Spleen (tissue), 11 donors: ENCODE results near the gene MYO1A. TPM values are rescaled to one million over a fixed set of nuclear protein-coding genes. Genes with fewer than 3 reads are reported as not detected.

ENCODE experiments used
- DNase-seq: peaks from one replicate; pipeline ENCODE4 v3.0.0-alpha.2; 2020
- H3K27ac ChIP-seq, 8 donors: fragments of 200-600 bp; sonication (generic) in 7 of 8; 1 replicate in 4 of 8; 2 replicates in 4 of 8; pipeline versions ENCODE4 v1.5.0 to v1.8.0; 2016 to 2021; ENCODE audit warnings: inconsistent platforms in 4 of 8, mild to moderate bottlenecking in 4 of 8, moderate library complexity in 1 of 8
- H3K27me3 ChIP-seq, 7 donors: fragments of 200-600 bp; sonication (generic) in 6 of 7; replicated peaks in 1 of 7; 1 replicate in 4 of 7; 2 replicates in 3 of 7; pipeline versions ENCODE4 v1.5.0 to v1.8.0; 2016 to 2021; ENCODE audit warnings: inconsistent platforms in 3 of 7, mild to moderate bottlenecking in 1 of 7
- H3K36me3 ChIP-seq, 6 donors: fragments of 200-600 bp; sonication (generic) in 5 of 6; 1 replicate in 4 of 6; 2 replicates in 2 of 6; pipeline versions ENCODE4 v1.5.0 to v1.8.0; 2016 to 2021; ENCODE audit warnings: inconsistent platforms in 2 of 6
- H3K4me1 ChIP-seq, 6 donors: fragments of 200-600 bp; sonication (generic) in 5 of 6; 1 replicate in 3 of 6; 2 replicates in 3 of 6; pipeline versions ENCODE4 v1.5.0 to v1.8.0; 2016 to 2021; ENCODE audit warnings: inconsistent platforms in 3 of 6
- H3K4me3 ChIP-seq, 8 donors: fragments of 200-600 bp; sonication (generic) in 7 of 8; 1 replicate in 4 of 8; 2 replicates in 4 of 8; pipeline versions ENCODE4 v1.5.0 to v1.8.0; 2016 to 2021; ENCODE audit warnings: inconsistent platforms in 4 of 8, mild to moderate bottlenecking in 4 of 8, moderate library complexity in 2 of 8
- H3K9me3 ChIP-seq, 8 donors: fragments of 200-600 bp; sonication (generic) in 7 of 8; 1 replicate in 4 of 8; 2 replicates in 4 of 8; pipeline versions ENCODE4 v1.5.0 to v1.8.0; 2016 to 2021; ENCODE audit warnings: inconsistent platforms in 4 of 8
- POLR2A ChIP-seq, 3 donors: fragments of 450-650 bp; IDR thresholded peaks; one replicate each; pipeline ENCODE4 v1.5.1; 2017; ENCODE audit warnings: antibody characterized with exemption in 3 of 3, mild to moderate bottlenecking in 1 of 3
- POLR2AphosphoS5 ChIP-seq, 3 donors: sonication (generic); formaldehyde crosslinking; IDR thresholded peaks; one replicate each; pipeline ENCODE4 v1.5.1; 2017; ENCODE audit warnings: antibody characterized with exemption in 3 of 3
- WGBS, 5 donors: extraction: QIAGEN DNeasy Blood & Tissue Kit in 3 of 5; methylation state at CpG; one replicate each; pipeline versions ENCODE4 v1.1.5 to v1.1.7; 2013 to 2018; 5-methylcytosine and 5-hydroxymethylcytosine counted together
- intact Hi-C: fragments of 100-400 bp; cut with DNase I; formaldehyde crosslinking; loops from one replicate; pipeline ENCODE4 v1.15.0; 2023; ENCODE audit warnings: low total_unique reads
- polyA plus RNA-seq, 3 donors: library from polyadenylated mRNA; stranded (reverse); fragments of 200-250 nt; gene quantifications; one replicate each; pipeline ENCODE4 v1.2.1, GENCODE V29; 2013
- total RNA-seq, 7 donors: library from RNA; depleted of rRNA in 3 of 7; stranded (reverse); fragments of >200 nt in 3 of 7; fragmentation: NEBNext Ultra II Directional in 4 of 7; extraction: Animal tissue kit (Norgen Biotek cat#: 25700) in 4 of 7; gene quantifications; one replicate each; pipeline versions ENCODE4 v1.1.0 to v1.2.1, GENCODE V29; 2016 to 2021
- TF ChIP-seq, protein P1 (sequence below), 11 experiments: fragments of 200-600 bp in 7 of 11; fragments of 450-650 bp in 4 of 11; sonication (generic) in 4 of 11; IDR thresholded peaks in 8 of 11; conservative IDR thresholded peaks in 3 of 11; 1 replicate in 7 of 11; 2 replicates in 4 of 11; pipeline versions ENCODE4 v1.4.0 to v1.8.0; 2016 to 2021; ENCODE audit warnings: antibody characterized with exemption in 11 of 11, inconsistent platforms in 4 of 11, mild to moderate bottlenecking in 1 of 11
- donor health status: healthy with polysubstance abuse.
- donor health status: DM: no; HTN: no; CAD: no; lungs with moderate emphysema.
- donor health status: DM: no; HTN: no; CAD: no.
- donor health status: Bipolar disorder and iron deficiency.
- donor health status: healthy.
- donor health status: DM: no; HTN: no; CAD: no.
- donor health status: DM: yes; HTN: yes; CAD: no.

The MYO1A gene
- total and polyA plus RNA-seq, 10 donors = 0.12 to 1.4 (median 0.22) TPM; not detected in 1

DNA sequence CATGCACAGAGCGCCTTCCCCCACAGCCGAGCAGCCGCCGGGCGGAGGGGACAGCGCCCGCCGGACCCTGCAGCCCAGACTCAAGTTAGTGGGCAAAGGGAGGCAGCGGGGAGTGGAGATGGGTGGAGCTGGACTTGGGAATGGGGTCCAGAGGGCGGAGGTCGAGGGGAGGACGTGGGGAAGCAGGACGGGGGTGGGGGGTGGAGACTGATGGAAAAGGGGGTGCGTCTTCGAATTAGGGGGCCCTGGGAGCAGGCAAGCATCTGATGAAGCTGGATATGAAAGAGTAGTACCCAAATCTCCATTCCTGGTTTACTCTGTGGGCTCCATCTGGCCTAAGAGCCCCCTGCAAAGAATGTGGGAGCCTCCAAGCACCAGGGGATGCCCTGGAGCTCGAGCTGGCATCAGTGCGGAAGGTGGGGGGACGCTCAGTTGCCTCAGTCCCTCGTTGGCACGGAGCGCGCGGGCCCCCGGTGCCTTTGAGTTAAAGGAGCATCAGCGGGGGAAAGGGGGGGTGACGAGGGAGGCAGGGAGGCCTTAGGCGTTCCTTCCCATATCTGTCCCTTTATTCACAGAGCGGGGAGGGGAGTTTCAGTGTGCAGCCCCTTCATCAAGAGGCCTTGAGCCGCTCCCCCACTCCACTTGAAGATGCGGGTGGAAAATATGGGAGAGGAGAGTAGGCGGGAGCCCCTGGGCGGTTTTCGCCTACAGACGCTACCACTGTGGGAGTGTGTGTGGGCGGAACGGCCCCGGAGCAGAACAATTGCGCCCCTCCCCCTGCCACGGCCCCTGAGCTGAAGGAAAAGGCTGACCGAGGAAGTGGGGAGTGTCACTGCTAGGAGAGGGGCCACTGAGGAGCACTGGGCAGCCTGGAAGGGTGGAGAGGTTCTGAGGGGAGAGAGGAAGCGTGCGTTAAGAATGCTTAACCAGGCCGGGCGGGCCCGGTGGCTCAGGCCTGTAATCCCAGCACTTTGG lies 39.6 kb upstream of the MYO1A start:
- DNase-seq = peak; percentile 89
- intact Hi-C loops = no loop called here
- WGBS, 5 donors = 1 to 2% (median 1%) methylated on average over 35 to 45 of the region's 45 CpGs
- Histone ChIP-seq H3K36me3 (peaks cover 0 to 33% (median 20%) of the 10 kb centered on the region in 6 donors), H3K9me3 (no peaks in the 10 kb centered on the region), H3K4me3 (peak overlapping the region; percentile 46 to 96 (median 84)), H3K27me3 (no peaks in the 10 kb centered on the region), H3K27ac (peak overlapping the region; percentile 82 to 99 (median 97)), H3K4me1 (peaks cover 30 to 86% (median 64%) of the 10 kb centered on the region in 6 donors)
- TF ChIP-seq POLR2AphosphoS5 (IDR thresholded peaks at IDR 0.05) = peak; percentile 76 to 87 (median 84)
- peak in 1 of 3 donors; percentile 29 for TF ChIP-seq POLR2A (IDR thresholded peaks at IDR 0.05)
- TF ChIP-seq, protein P1, sequence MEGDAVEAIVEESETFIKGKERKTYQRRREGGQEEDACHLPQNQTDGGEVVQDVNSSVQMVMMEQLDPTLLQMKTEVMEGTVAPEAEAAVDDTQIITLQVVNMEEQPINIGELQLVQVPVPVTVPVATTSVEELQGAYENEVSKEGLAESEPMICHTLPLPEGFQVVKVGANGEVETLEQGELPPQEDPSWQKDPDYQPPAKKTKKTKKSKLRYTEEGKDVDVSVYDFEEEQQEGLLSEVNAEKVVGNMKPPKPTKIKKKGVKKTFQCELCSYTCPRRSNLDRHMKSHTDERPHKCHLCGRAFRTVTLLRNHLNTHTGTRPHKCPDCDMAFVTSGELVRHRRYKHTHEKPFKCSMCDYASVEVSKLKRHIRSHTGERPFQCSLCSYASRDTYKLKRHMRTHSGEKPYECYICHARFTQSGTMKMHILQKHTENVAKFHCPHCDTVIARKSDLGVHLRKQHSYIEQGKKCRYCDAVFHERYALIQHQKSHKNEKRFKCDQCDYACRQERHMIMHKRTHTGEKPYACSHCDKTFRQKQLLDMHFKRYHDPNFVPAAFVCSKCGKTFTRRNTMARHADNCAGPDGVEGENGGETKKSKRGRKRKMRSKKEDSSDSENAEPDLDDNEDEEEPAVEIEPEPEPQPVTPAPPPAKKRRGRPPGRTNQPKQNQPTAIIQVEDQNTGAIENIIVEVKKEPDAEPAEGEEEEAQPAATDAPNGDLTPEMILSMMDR (IDR thresholded peaks at IDR 0.05 in 8 of 11, conservative IDR thresholded peaks at IDR 0.05 in 3 of 11) = no peak

DNA sequence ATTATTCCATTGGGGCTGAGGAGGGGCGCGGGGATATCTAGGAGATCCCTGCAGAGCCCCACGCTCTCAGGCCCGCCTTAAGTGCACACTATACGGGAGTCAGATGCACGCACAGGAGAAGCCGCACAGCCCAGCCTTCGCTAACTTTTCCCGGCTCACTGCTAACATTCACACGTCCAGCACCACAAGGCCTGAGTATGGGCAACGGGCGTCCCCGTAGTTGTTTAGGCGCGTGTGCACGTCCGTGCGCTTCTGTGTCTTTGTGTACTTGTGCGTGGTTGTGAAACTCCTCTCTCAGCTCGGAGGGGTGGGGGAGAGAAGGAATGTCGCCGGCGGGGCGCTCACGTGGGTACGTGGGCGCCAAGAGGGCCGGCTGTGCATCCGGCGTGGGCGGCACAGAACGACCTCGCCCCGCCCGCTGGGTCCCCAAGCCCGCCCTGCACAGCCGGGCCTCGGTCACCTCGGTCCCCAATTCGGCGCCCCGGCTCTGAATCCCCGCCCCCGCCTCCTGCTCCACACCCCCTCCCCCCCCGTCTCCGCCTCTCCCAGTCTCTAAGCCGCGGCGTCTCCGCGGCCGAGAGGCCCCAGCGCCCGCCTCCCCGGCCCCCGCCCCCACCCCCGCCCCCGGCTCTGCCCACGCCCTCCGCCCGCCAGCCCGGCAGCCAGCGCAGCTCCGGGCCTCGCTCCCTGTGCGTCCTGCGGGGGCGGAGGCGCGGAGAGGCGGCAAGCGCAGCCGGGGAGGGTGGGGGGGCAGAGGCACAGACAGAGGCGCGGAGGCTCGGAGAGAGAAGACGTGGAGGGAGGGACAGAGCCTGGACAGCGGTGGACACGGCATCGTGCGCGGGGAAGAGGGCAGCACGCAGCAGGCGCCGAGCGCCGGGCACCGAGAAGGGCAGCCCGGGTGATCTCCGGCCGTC lies 38.7 kb upstream of the MYO1A start, which contains the start of gene NAB2:
Gene NAB2 (plus strand): TSS at position 761 of the 917 bp plus-strand sequence. CDS start 158 bp downstream, outside the sequence.
- 0 to 1% (median 0%) methylated on average over 31 to 91 of the region's 91 CpGs for WGBS, 5 donors
- H3K4me3 ChIP-seq = peak within 1 kb of the TSS; percentile 59 to 96 (median 84)
- H3K36me3 ChIP-seq = peaks cover 0 to 29% (median 18%) of the 10 kb centered on the region in 6 donors
- H3K27me3 ChIP-seq = no peaks in the 10 kb centered on the region
- peak within 1 kb of the TSS; percentile 94 to 99 (median 97) for H3K27ac ChIP-seq
- TF ChIP-seq, protein P1 (IDR thresholded peaks at IDR 0.05 in 8 of 11, conservative IDR thresholded peaks at IDR 0.05 in 3 of 11) = peak in 2 of 11 experiments; percentile 2 to 22
- TF ChIP-seq POLR2A (IDR thresholded peaks at IDR 0.05) (peak in 1 of 3 donors; percentile 53), POLR2AphosphoS5 (IDR thresholded peaks at IDR 0.05) (peak; percentile 90 to 92 (median 91))
- intact Hi-C loops = no loop called here
- peaks cover 28 to 76% (median 55%) of the 10 kb centered on the region in 6 donors for H3K4me1 ChIP-seq
- peak; percentile 99 for DNase-seq
- no peaks in the 10 kb centered on the region for H3K9me3 ChIP-seq

DNA sequence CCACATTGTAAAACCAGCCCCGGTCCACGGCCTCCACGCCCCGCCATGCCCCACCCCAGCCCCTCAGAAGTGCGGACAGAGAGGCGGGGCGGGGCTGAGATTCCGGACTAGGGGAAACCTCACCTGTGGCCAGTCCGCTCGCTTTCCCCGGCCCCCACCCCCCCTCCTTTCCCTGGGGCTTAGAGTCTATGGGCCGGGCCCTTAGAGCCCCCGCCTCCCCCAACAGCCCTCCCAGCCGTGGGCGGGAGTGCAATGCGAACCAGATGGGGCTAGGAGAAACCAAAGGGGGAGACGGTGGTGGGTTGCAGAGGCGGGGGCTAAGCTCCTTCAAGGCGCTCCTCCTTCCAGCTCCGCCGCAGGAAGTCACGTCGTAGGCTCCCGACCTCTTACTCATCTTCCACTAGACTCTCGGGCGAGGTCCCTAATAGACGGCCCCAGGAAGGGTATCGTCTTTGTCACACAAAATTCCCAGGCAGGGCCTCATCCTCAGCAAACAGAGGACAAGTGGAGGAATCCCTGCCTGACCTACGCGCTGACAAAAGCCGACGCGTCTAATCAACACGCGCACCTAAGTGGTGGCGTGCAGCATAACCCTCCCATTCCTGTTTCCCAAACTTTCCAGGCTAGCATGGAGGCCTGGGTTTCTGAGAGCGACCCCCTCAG lies 37.9 kb upstream of the MYO1A start:
- intact Hi-C loops = no loop called here
- no peaks in the 10 kb centered on the region for H3K9me3 ChIP-seq
- peak overlapping the region; percentile 94 to 99 (median 97) for H3K27ac ChIP-seq
- TF ChIP-seq, protein P1 (IDR thresholded peaks at IDR 0.05 in 8 of 11, conservative IDR thresholded peaks at IDR 0.05 in 3 of 11) = peak in 1 of 11 experiments; percentile 10
- TF ChIP-seq POLR2A (IDR thresholded peaks at IDR 0.05) (no peak), POLR2AphosphoS5 (IDR thresholded peaks at IDR 0.05) (peak in 2 of 3 donors; percentile 29 to 54)
- peak; percentile 93 for DNase-seq
- H3K4me1 ChIP-seq = peaks cover 21 to 68% (median 48%) of the 10 kb centered on the region in 6 donors
- H3K27me3 ChIP-seq = no peaks in the 10 kb centered on the region
- H3K36me3 ChIP-seq = peaks cover 0 to 22% (median 15%) of the 10 kb centered on the region in 6 donors
- H3K4me3 ChIP-seq = peak overlapping the region; percentile 59 to 96 (median 82)
- WGBS, 5 donors = 0 to 1% (median 0%) methylated on average over 13 to 37 of the region's 37 CpGs
